AG09309 (cell line): ENCODE data around the gene ZNF652.

Experiments
- DNase-seq: peaks from one replicate; pipeline ENCODE4 v3.0.0-alpha.2; 2010; ENCODE audit warnings: low read depth
- H3K4me3 ChIP-seq: 2 replicates; pipeline ENCODE4 v1.5.1; 2011; ENCODE audit warnings: mild to moderate bottlenecking, low read depth, low read length, moderate library complexity; ENCODE audit not compliant: control insufficient read depth
- CTCF ChIP-seq: IDR thresholded peaks from 2 replicates; pipeline ENCODE4 v1.5.1; 2011; ENCODE audit warnings: mild to moderate bottlenecking, low read depth, low read length, inconsistent platforms; ENCODE audit not compliant: insufficient read depth, control insufficient read depth; ENCODE audit errors: missing control alignments

ZNF652 gene

GRCh38 chr17:49312722-49313121 is 49.3 kb downstream of the ZNF652 start:
- no peak for DNase-seq
- TF ChIP-seq CTCF, result no peak
- no peak overlapping the region for H3K4me3 ChIP-seq

- no peak for TF ChIP-seq CTCF
- no peak overlapping the region for H3K4me3 ChIP-seq
- DNase-seq, result no peak
Observed at GRCh38 chr17:49299996-49300395, 62.1 kb downstream of the ZNF652 start.

GRCh38 chr17:49298371-49298976 is 63.6 kb downstream of the ZNF652 start:
- H3K4me3 ChIP-seq, result no peak overlapping the region
- no peak for TF ChIP-seq CTCF
- no peak for DNase-seq

- no peak overlapping the region for H3K4me3 ChIP-seq
- DNase-seq, result no peak
- TF ChIP-seq CTCF, result no peak
Observed at GRCh38 chr17:49297141-49297540, 64.9 kb downstream of the ZNF652 start.

- no peak for DNase-seq
- no peak for TF ChIP-seq CTCF
- no peak overlapping the region for H3K4me3 ChIP-seq
Observed at GRCh38 chr17:49294122-49294521, 67.9 kb downstream of the ZNF652 start.

- no peak for DNase-seq
- no peak overlapping the region for H3K4me3 ChIP-seq
- no peak for TF ChIP-seq CTCF
Observed at GRCh38 chr17:49292901-49293300, 69.1 kb downstream of the ZNF652 start.

GRCh38 chr17:49291929-49292328 is 70.1 kb downstream of the ZNF652 start:
- no peak for TF ChIP-seq CTCF
- no peak for DNase-seq
- no peak overlapping the region for H3K4me3 ChIP-seq
